Uterus (tissue), 2 donors: ENCODE data around the gene LCN10.

Experiments
- CTCF ChIP-seq, 4 experiments: fragments of 200-600 bp in 2 of 4; fragments of 450-650 bp in 2 of 4; sonication (generic) in 2 of 4; IDR thresholded peaks; one replicate each; pipeline ENCODE4 v1.5.1; 2016 to 2019; ENCODE audit warnings: antibody characterized with exemption in 4 of 4, mild to moderate bottlenecking in 2 of 4, moderate library complexity in 1 of 4
- POLR2A ChIP-seq, 2 donors: fragments of 450-650 bp; IDR thresholded peaks; one replicate each; pipeline ENCODE4 v1.6.1; 2016; ENCODE audit warnings: antibody characterized with exemption in 2 of 2, mild to moderate bottlenecking in 1 of 2, moderate library complexity in 1 of 2

- no peak for TF ChIP-seq CTCF (IDR thresholded peaks at IDR 0.05)
- no peak for TF ChIP-seq POLR2A (IDR thresholded peaks at IDR 0.05)
Measured at GRCh38 chr9:136764301-136764891, 21.7 kb upstream of the LCN10 start, which contains the start of gene LCN15.
